GF-D8 (cell line): Measurements from ENCODE around the gene CNTN5.
"Not testable (repeated sequence)": the region's sequence is repeated elsewhere in the genome, so short reads cannot be mapped to it uniquely, and the experiment has no call there.

Source experiments
- DNase-seq: peaks from one replicate; lab custom pipeline; 2025; lab: John Stamatoyannopoulos, UW

Gene CNTN5

GRCh38 chr11:99020352-99021225 lies at the start of gene CNTN5:
CNTN5 (plus strand) TSS chr11:99020949.
- DNase-seq: no peak

- no peak for DNase-seq
These were observed 41.5 kb upstream of the CNTN5 start for GRCh38 chr11:98979205-98979604.

GRCh38 chr11:99015634-99016454 lies 4.9 kb upstream of the CNTN5 start:
- no peak for DNase-seq

- no peak for DNase-seq
These were observed 1.1 kb upstream of the CNTN5 start for GRCh38 chr11:99019696-99020095.

- DNase-seq: no peak
These were observed 16.3 kb downstream of the CNTN5 start for GRCh38 chr11:99037057-99037456.

- DNase-seq: no peak
These were observed 42.6 kb downstream of the CNTN5 start for GRCh38 chr11:99063331-99063730.

GRCh38 chr11:99065121-99065520 lies 44.4 kb downstream of the CNTN5 start:
- DNase-seq: no peak

GRCh38 chr11:99066618-99067317 lies 46.0 kb downstream of the CNTN5 start:
- DNase-seq: no peak

- DNase-seq: no peak
These were observed 48.1 kb downstream of the CNTN5 start for GRCh38 chr11:99068832-99069231.

GRCh38 chr11:99069856-99070444 lies 49.2 kb downstream of the CNTN5 start:
- no peak for DNase-seq

GRCh38 chr11:99079576-99079975 lies 58.8 kb downstream of the CNTN5 start:
- DNase-seq: no peak

GRCh38 chr11:99080154-99080553 lies 59.4 kb downstream of the CNTN5 start:
- DNase-seq: no peak

- DNase-seq: no peak
These were observed 77.5 kb downstream of the CNTN5 start for GRCh38 chr11:99098258-99098657.

- no peak for DNase-seq
These were observed 78.0 kb downstream of the CNTN5 start for GRCh38 chr11:99098751-99099150.

GRCh38 chr11:99117603-99118002 lies 96.9 kb downstream of the CNTN5 start:
- no peak for DNase-seq

- not testable (repeated sequence) for DNase-seq
These were observed 113.1 kb downstream of the CNTN5 start for GRCh38 chr11:99133862-99134261.

GRCh38 chr11:99135508-99135907 lies 114.8 kb downstream of the CNTN5 start:
- no peak for DNase-seq

GRCh38 chr11:99142237-99142636 lies 121.5 kb downstream of the CNTN5 start:
- no peak for DNase-seq

GRCh38 chr11:99148352-99148751 lies 127.6 kb downstream of the CNTN5 start:
- DNase-seq: no peak

- no peak for DNase-seq
These were observed 133.5 kb downstream of the CNTN5 start for GRCh38 chr11:99154277-99154676.

- DNase-seq: no peak
These were observed 139.7 kb downstream of the CNTN5 start for GRCh38 chr11:99160447-99160846.

- no peak for DNase-seq
These were observed 142.1 kb downstream of the CNTN5 start for GRCh38 chr11:99162819-99163218.
